OCI-LY3 (cell line): Measurements from ENCODE around the gene ICAM5.

Experiments used
- CTCF ChIP-seq: fragments of 200-600, 300-600 bp; sonication (generic); IDR thresholded peaks from 2 replicates; pipeline ENCODE4 v1.5.1; 2014; ENCODE audit warnings: antibody characterized with exemption, low read length, low read depth
- EZH2phosphoT487 ChIP-seq: fragments of 200-600 bp; shearing (Covaris generic); IDR thresholded peaks from 2 replicates; pipeline ENCODE4 v1.6.1; 2018; ENCODE audit warnings: antibody characterized with exemption, mixed run types, low read depth

DNA sequence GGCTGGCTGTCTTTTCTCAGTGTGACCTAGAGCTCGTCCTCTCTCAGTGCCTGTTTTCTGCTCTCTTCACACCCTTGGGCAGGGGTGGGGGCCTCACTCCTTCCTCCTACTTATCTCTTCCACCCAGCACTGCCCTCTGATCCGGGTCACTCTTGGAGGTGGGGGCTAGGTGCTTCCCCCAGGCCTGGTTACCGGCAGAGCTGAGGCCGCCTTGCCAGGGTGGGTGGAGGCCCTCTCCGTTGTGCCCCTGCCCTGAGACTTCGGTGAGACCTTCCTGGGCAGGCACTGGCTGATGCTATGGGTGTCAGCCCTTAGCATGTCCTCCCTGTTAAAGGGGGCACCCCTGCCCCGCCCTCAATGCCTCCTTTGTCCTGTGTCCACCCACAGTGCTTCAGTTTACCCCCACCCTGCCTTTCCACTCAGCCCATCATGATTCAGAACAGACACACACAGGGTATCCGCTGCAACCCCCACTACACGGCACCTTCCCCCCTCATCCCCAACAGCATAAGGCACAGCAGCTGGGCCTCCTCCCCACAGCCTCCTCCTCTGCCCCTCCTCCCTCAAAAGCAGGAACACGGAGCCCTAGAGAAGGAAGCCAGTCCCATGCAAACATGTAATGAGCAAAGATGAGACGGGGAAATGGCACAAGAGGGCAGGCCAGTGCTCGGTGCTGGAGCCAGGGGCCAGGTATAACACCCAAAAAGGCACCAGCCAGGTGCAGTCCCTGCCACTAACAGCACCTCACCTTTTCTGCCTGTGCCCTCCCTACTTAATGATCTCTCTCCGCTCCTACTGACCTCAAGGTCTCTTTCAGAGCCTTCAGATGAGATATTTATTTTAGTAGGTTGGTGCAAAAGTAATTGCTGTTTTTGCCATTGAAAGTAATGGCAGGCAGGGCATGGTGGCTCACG is 10.1 kb downstream of the ICAM5 start:
- no peak for TF ChIP-seq CTCF
- TF ChIP-seq EZH2phosphoT487: no peak
